ENCODE measurements around the gene ANGPTL2.

GRCh38 chr9:127107929-127108876 is 14.2 kb downstream of the ANGPTL2 start:
- TF ChIP-seq POLR2A (IDR thresholded peaks at IDR 0.05; ENCODE audit: extremely low read depth, insufficient read length) (no peak), CTCF (IDR thresholded peaks at IDR 0.05; ENCODE audit: low read depth, low read length) (no peak), MYC (IDR thresholded peaks at IDR 0.05; ENCODE audit: low read depth, low read length) (no peak), MAX (IDR thresholded peaks at IDR 0.05; ENCODE audit: low read depth, low read length) (no peak)

All from NB4 (cell line).